Right ventricle myocardium inferior (tissue), 1 donor: ENCODE data around the gene FAM90A26. TPM values are rescaled to one million over a fixed set of nuclear protein-coding genes. Genes with fewer than 3 reads are reported as not detected.
"Not testable (repeated sequence)": the region's sequence is repeated elsewhere in the genome, so short reads cannot be mapped to it uniquely, and the experiment has no call there.

Source experiments
- ATAC-seq: fragments of 200-7000 bp; cut with Tn5 transposase; one replicate; pipeline ENCODE4 v1.9.1; 2020; ENCODE audit warnings: mild to moderate bottlenecking, moderate library complexity
- DNase-seq: peaks from one replicate; pipeline ENCODE4 v3.0.0; 2021; ENCODE audit errors: missing footprints
- intact Hi-C: fragments of 100-400 bp; cut with DNase I; formaldehyde crosslinking; loops from one replicate; pipeline ENCODE4 v1.11.0; 2022
- long read RNA-seq: library from polyadenylated mRNA; unstranded; transcript quantifications from one replicate; pipeline ENCODE4 v2.0.0, GENCODE V29; 2021
- total RNA-seq: library from RNA; stranded (reverse); fragmentation: NEBNext Ultra II Directional; extraction: Animal tissue kit (Norgen Biotek cat#: 25700); gene quantifications from one replicate; pipeline ENCODE4 v1.2.1, GENCODE V29; 2021
- donor health status: DM: no; HTN: yes; CAD: no; lungs with severe emphysema.

The FAM90A26 gene
- total RNA-seq, result not detected
- long read RNA-seq, result 0 reads

GRCh38 chr4:9169791-9170459 is at the start of gene FAM90A26:
FAM90A26 (plus strand) TSS chr4:9170409; CDS start chr4:9173173, 2,764 bp downstream.
- ATAC-seq, DNase-seq, intact Hi-C loops: not testable (repeated sequence)

DNA sequence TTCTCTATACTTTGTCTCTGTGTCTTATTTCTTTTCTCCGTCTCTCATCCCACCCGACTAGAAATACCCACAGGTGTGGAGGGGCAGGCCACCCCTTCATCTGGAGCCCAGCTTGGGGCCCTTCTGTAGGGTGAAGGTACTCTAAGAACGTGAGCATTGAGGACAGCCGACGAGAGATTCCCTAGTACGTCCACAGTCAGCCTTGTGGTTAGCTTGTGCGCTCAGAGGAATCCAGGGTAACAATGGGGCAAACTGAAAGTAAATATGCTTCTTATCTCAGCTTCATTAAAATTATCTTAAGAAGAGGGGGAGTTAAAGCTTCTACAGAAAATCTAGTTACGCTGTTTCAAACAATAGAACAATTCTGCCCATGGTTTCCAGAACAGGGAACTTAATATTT is 47.5 kb upstream of the FAM90A26 start:
- DNase-seq, ATAC-seq: not testable (repeated sequence)
- intact Hi-C loops, result loop anchor here (5.0 kb wide), 1 partner anchor 120 kb away; no protein-coding TSS in a partner anchor

GRCh38 chr4:9123572-9124007 is 46.6 kb upstream of the FAM90A26 start:
- intact Hi-C loops, result loop anchor here (5.0 kb wide), 1 partner anchor 121 kb away; no protein-coding TSS in a partner anchor
- not testable (repeated sequence) for ATAC-seq, DNase-seq

DNA sequence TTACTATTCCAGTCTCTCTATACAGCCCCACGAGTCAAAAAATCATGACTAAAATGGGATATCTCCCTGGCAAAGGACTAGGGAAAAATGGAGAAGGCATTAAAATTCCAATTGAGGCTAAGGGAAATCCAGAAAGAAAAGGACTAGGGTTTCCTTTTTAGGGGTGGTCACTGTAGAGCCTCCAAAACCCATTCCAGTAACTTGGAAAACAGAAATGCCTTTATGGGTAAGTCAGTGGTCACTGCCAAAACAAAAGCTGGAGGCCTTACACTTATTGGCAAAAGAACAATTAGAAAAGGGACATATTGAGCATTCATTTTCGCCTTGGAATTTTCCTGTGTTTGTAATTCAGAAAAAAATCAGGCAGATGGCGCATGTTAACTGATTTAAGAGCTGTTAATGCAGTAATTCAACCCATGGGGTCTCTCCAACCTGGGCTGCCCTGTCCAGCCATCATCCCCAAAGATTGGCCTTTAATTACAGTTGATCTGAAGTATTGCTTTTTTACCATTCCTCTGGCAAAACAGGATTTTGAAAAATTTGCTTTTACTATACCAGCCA is 44.5 kb upstream of the FAM90A26 start:
- DNase-seq, intact Hi-C loops, ATAC-seq: not testable (repeated sequence)

GRCh38 chr4:9131420-9131819 is 38.8 kb upstream of the FAM90A26 start:
- ATAC-seq, intact Hi-C loops, DNase-seq: not testable (repeated sequence)

- DNase-seq, ATAC-seq, intact Hi-C loops: not testable (repeated sequence)
Observed at GRCh38 chr4:9132849-9133248, 37.4 kb upstream of the FAM90A26 start.

GRCh38 chr4:9134011-9134410 is 36.2 kb upstream of the FAM90A26 start:
- intact Hi-C loops, ATAC-seq, DNase-seq: not testable (repeated sequence)

GRCh38 chr4:9134556-9134955 is 35.7 kb upstream of the FAM90A26 start:
- intact Hi-C loops, ATAC-seq: not testable (repeated sequence)
- DNase-seq, result peak; percentile 78

GRCh38 chr4:9141050-9141449 is 29.2 kb upstream of the FAM90A26 start:
- intact Hi-C loops, ATAC-seq, DNase-seq: not testable (repeated sequence)

DNA sequence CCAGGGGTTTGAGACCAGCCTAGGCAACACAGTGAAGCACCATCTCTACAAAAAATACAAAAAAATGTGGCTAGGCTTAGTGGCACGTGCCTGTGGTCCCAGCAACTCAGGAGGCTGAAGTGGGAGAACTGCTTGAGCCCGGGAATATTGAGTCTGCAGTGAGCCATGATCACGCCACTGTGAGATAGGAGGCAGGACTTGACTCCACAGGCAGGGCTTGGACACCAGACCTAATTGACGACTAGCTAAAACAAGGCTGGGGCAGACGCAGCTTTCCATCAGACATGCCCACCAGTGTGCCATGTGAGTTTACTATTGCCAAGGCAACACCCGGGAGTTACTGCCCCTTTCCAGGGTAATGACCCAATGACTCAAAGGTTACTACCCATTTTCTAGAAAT is 27.4 kb upstream of the FAM90A26 start:
- DNase-seq, intact Hi-C loops, ATAC-seq: not testable (repeated sequence)

DNA sequence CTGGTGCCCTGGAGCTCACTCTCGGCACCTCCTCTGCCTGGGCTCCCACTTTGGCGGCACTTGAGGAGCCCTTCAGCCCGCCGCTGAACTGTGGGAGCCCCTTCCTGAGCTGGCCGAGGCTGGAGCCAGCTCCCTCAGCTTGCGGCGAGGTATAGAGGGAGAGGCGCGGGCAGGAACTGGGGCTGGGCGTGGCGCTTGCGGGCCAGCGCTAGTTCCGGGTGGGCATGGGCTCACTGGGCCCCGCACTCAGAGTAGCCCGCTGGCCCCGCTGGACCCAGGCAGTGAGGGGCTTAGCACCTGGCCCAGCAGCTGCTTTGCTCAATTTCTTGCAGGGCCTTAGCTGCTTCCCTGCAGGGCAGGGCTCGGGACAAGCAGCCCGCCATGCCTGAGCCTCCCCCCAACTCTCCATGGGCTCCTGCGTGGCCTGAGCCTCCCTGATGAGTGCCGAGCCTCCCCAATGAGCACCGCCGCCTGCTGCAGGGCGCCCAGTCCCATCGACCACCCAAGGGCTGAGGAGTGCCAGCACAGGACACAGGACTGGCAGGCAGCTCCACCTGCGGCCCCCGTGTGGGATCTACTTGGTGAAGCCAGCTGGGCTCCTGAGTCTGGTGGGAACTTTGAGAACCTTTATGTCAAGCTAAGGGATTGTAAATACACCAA is 26.7 kb upstream of the FAM90A26 start:
- ATAC-seq (no peak), DNase-seq (no peak)
- intact Hi-C loops, result no loop called here

GRCh38 chr4:9146967-9147366 is 23.2 kb upstream of the FAM90A26 start:
- DNase-seq (no peak), ATAC-seq (no peak)
- intact Hi-C loops, result no loop called here

DNA sequence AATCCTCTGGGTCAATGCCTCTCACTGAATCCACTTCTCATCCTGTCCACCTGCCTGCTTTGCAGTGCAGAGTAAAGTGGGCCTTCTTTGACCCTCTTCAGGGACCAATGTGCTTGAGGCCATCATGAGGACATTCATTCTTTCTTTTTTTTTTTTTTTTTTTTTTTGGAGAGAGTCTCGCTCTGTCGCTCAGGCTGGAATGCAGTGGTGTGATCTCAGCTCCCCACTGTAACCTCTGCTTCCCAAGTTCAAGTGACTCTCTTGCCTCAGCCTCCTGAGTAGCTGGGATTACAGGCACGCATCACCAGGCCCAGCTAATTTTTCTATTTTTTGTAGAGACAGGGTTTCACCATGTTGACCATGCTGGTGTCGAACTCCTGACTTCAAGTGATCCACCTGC is 22.8 kb upstream of the FAM90A26 start:
- ATAC-seq, intact Hi-C loops, DNase-seq: not testable (repeated sequence)

GRCh38 chr4:9148611-9149409 is 21.4 kb upstream of the FAM90A26 start:
- DNase-seq, intact Hi-C loops, ATAC-seq: not testable (repeated sequence)

DNA sequence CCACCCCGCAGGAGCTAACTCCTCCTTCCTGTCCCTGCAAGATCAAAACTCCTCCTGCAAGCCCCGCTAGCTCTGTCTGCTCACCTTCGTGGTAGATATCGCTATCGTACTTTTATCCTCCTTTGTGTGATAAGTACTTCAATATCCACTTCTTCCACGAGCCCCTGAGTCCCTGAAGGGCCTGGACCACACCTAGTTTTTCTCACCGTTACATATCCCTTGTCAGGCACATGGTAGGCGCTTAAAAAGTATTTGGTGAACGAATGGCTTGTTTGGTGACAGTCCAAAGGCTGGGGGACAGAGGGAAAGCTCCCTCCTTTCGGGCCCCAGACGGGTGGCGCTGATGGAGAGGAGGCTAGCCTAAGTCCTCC is 18.4 kb upstream of the FAM90A26 start:
- ATAC-seq, intact Hi-C loops, DNase-seq: not testable (repeated sequence)

- intact Hi-C loops, result not testable (repeated sequence)
- DNase-seq (peak; percentile 99), ATAC-seq (peak; percentile 97)
Observed at GRCh38 chr4:9152180-9153007, 17.8 kb upstream of the FAM90A26 start.

- intact Hi-C loops, result not testable (repeated sequence)
- peak; percentile 97 for DNase-seq
- peak; percentile 100 for ATAC-seq
Observed at GRCh38 chr4:9153008-9153570, 17.1 kb upstream of the FAM90A26 start.
